ENCODE results near the gene PCDHGB5.
A peak's percentile ranks its signal among the peaks of the same experiment; 100 is the strongest.
"Not testable (repeated sequence)": the region's sequence is repeated elsewhere in the genome, so short reads cannot be mapped to it uniquely, and the experiment has no call there.

PCDHGB5 gene

GRCh38 chr5:141419074-141419880, 21.5 kb downstream of the PCDHGB5 start:
- peaks cover 6% of the 10 kb centered on the region for H3K9me3 Mint-ChIP-seq
- H3K4me1 Mint-ChIP-seq, result peaks cover 19% of the 10 kb centered on the region
- no peak overlapping the region for H3K27ac Mint-ChIP-seq
- H3K36me3 Mint-ChIP-seq, result peaks cover 9% of the 10 kb centered on the region
- ATAC-seq (no peak), DNase-seq (ENCODE audit: low spot score in 2 of 2) (no peak)
- H3K4me3 Mint-ChIP-seq, result no peak overlapping the region

GRCh38 chr5:141420855-141421488, 23.2 kb downstream of the PCDHGB5 start, which contains the start of gene PCDHGA11:
Gene PCDHGA11 (plus strand): TSS chr5:141421051. CDS start chr5:141421228, 177 bp downstream.
- Mint-ChIP-seq H3K9me3 (peaks cover 4% of the 10 kb centered on the region), H3K4me1 (peaks cover 15% of the 10 kb centered on the region), H3K36me3 (peaks cover 9% of the 10 kb centered on the region), H3K4me3 (peak within 1 kb of the TSS; percentile 69), H3K27ac (no peak within 1 kb of the TSS)
- ATAC-seq (peak; percentile 60), DNase-seq (ENCODE audit: low spot score in 2 of 2) (peak in 1 of 2 donors; percentile 38)

DNA sequence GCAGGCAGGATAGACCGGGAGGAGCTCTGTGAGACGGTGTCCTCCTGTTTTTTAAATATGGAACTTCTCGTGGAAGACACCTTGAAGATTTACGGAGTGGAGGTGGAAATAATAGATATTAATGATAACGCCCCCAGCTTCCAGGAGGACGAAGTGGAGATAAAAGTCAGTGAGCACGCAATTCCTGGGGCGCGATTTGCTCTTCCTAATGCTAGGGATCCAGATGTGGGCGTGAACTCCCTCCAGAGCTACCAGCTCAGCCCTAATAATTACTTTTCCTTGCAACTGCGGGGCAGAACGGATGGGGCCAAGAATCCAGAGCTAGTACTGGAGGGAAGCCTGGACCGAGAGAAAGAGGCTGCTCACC, 23.7 kb downstream of the PCDHGB5 start:
- Mint-ChIP-seq H3K36me3 (peaks cover 9% of the 10 kb centered on the region), H3K4me3 (peak overlapping the region; percentile 69), H3K4me1 (peaks cover 15% of the 10 kb centered on the region), H3K27ac (no peak overlapping the region), H3K9me3 (peaks cover 4% of the 10 kb centered on the region)
- no peak for ATAC-seq
- no peak for DNase-seq (ENCODE audit: low spot score in 2 of 2)

- no peak for ATAC-seq
- Mint-ChIP-seq H3K9me3 (peaks cover 4% of the 10 kb centered on the region), H3K27ac (no peak overlapping the region), H3K4me3 (no peak overlapping the region), H3K4me1 (peaks cover 12% of the 10 kb centered on the region), H3K36me3 (peaks cover 9% of the 10 kb centered on the region)
- DNase-seq (ENCODE audit: low spot score in 2 of 2), result no peak
These were observed 25.1 kb downstream of the PCDHGB5 start for GRCh38 chr5:141422742-141423291.

GRCh38 chr5:141427783-141428426, 30.2 kb downstream of the PCDHGB5 start:
- peaks cover 13% of the 10 kb centered on the region for H3K9me3 Mint-ChIP-seq
- DNase-seq (ENCODE audit: low spot score in 2 of 2) (no peak), ATAC-seq (no peak)
- H3K4me3 Mint-ChIP-seq, result no peak overlapping the region
- peaks cover 10% of the 10 kb centered on the region for H3K4me1 Mint-ChIP-seq
- no peak overlapping the region for H3K27ac Mint-ChIP-seq
- H3K36me3 Mint-ChIP-seq, result peaks cover 11% of the 10 kb centered on the region

DNA sequence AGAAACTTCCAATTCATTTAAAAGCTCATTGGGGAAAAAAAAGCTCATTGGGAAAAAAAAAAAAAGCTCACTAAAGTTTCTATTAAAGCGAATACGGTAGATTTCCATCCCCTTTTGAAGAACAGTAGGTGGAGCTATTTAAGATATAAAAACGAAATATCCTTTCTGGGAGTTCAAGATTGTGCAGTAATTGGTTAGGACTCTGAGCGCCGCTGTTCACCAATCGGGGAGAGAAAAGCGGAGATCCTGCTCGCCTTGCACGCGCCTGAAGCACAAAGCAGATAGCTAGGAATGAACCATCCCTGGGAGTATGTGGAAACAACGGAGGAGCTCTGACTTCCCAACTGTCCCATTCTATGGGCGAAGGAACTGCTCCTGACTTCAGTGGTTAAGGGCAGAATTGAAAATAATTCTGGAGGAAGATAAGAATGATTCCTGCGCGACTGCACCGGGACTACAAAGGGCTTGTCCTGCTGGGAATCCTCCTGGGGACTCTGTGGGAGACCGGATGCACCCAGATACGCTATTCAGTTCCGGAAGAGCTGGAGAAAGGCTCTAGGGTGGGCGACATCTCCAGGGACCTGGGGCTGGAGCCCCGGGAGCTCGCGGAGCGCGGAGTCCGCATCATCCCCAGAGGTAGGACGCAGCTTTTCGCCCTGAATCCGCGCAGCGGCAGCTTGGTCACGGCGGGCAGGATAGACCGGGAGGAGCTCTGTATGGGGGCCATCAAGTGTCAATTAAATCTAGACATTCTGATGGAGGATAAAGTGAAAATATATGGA, 32.8 kb downstream of the PCDHGB5 start, which contains the start of gene PCDHGA12:
Gene PCDHGA12 (plus strand): TSS at position 176 of the 782 bp plus-strand sequence. CDS start 253 bp downstream, at position 429.
- no peak for DNase-seq (ENCODE audit: low spot score in 2 of 2)
- ATAC-seq, result no peak
- peaks cover 11% of the 10 kb centered on the region for H3K36me3 Mint-ChIP-seq
- peaks cover 10% of the 10 kb centered on the region for H3K4me1 Mint-ChIP-seq
- no peak within 1 kb of the TSS for H3K27ac Mint-ChIP-seq
- peaks cover 13% of the 10 kb centered on the region for H3K9me3 Mint-ChIP-seq
- H3K4me3 Mint-ChIP-seq, result peak within 1 kb of the TSS; percentile 31

- Mint-ChIP-seq H3K36me3 (peaks cover 11% of the 10 kb centered on the region), H3K4me1 (peaks cover 10% of the 10 kb centered on the region), H3K27ac (no peak overlapping the region), H3K9me3 (peaks cover 13% of the 10 kb centered on the region), H3K4me3 (peak overlapping the region; percentile 31)
- DNase-seq (ENCODE audit: low spot score in 2 of 2), result no peak
- ATAC-seq, result no peak
These were observed 33.5 kb downstream of the PCDHGB5 start for GRCh38 chr5:141431286-141431685.

DNA sequence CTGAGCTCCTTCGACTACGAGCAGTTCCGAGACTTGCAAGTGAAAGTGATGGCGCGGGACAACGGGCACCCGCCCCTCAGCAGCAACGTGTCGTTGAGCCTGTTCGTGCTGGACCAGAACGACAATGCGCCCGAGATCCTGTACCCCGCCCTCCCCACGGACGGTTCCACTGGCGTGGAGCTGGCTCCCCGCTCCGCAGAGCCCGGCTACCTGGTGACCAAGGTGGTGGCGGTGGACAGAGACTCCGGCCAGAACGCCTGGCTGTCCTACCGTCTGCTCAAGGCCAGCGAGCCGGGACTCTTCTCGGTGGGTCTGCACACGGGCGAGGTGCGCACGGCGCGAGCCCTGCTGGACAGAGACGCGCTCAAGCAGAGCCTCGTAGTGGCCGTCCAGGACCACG, 34.6 kb downstream of the PCDHGB5 start:
- peaks cover 13% of the 10 kb centered on the region for H3K9me3 Mint-ChIP-seq
- not testable (repeated sequence) for H3K4me3 Mint-ChIP-seq; ATAC-seq; H3K27ac Mint-ChIP-seq; DNase-seq (ENCODE audit: low spot score in 2 of 2)
- peaks cover 11% of the 10 kb centered on the region for H3K36me3 Mint-ChIP-seq
- H3K4me1 Mint-ChIP-seq, result peaks cover 10% of the 10 kb centered on the region

- H3K4me3 Mint-ChIP-seq; DNase-seq (ENCODE audit: low spot score in 2 of 2); H3K27ac Mint-ChIP-seq; ATAC-seq: not testable (repeated sequence)
- Mint-ChIP-seq H3K36me3 (peaks cover 11% of the 10 kb centered on the region), H3K9me3 (peaks cover 13% of the 10 kb centered on the region), H3K4me1 (peaks cover 10% of the 10 kb centered on the region)
These were observed 35.0 kb downstream of the PCDHGB5 start for GRCh38 chr5:141432726-141433125.

- Mint-ChIP-seq H3K9me3 (peaks cover 9% of the 10 kb centered on the region), H3K4me1 (peaks cover 10% of the 10 kb centered on the region), H3K36me3 (peaks cover 11% of the 10 kb centered on the region), H3K27ac (no peak overlapping the region), H3K4me3 (no peak overlapping the region)
- DNase-seq (ENCODE audit: low spot score in 2 of 2), result no peak
- ATAC-seq, result no peak
These were observed 36.3 kb downstream of the PCDHGB5 start for GRCh38 chr5:141434006-141434405.

DNA sequence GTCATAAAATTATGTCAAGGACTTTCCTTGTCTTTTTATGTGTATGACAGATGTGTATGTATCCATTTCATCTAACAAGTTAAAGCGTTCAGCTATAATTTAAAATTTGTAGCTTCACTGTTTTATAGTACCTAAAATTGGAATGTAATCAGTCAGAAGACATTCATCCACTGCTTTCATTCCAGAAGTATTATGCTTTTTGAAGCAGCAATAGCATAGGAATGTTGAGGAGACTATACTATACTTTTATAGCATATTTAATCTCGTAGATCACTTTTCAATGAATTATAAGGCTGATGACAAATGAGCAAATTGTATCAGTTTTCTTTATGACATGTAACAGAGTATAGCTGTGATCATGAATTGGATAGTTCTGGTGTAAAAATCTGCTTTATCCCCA, 39.5 kb downstream of the PCDHGB5 start:
- H3K27ac Mint-ChIP-seq, result no peak overlapping the region
- DNase-seq (ENCODE audit: low spot score in 2 of 2) (no peak), ATAC-seq (no peak)
- no peaks in the 10 kb centered on the region for H3K4me1 Mint-ChIP-seq
- H3K9me3 Mint-ChIP-seq, result peaks cover 5% of the 10 kb centered on the region
- no peaks in the 10 kb centered on the region for H3K36me3 Mint-ChIP-seq
- H3K4me3 Mint-ChIP-seq, result no peak overlapping the region

DNA sequence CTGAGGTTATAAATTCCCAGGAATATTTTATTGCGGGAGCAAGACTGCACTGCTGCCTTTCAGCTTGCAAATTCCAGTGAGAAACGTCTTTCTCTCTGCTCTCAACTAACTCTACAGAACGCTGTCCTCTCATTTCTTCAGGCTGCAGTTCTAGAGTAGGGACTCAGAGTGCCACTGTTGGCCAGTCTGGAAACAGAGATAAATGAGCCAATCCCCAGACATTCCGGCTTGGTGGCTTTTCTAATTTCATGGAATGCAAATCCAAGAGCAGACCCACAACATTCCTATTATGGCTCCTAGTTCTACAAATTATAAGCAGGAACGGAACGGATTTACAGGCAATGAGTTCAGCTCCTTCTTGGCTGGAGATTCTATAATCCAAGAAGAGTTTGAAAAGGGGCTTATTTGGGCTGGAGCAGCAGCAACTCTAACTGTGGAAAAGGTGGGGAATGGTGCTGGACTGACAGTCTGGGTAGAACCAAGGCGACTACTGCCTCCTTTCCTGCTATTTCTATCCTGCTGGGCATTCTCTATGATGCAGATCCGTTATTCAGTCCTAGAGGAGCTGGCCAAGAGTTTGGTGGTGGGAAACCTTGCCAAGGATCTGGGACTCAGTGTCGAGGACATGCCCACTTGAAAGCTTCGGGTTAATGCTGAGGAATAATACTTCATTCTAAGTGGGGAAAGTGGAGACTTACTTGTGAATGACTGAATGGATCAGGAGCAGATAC, 41.8 kb downstream of the PCDHGB5 start:
- H3K36me3 Mint-ChIP-seq, result no peaks in the 10 kb centered on the region
- H3K27ac Mint-ChIP-seq, result no peak overlapping the region
- DNase-seq (ENCODE audit: low spot score in 2 of 2), result no peak
- no peak overlapping the region for H3K4me3 Mint-ChIP-seq
- peaks cover 3% of the 10 kb centered on the region for H3K9me3 Mint-ChIP-seq
- ATAC-seq, result no peak
- H3K4me1 Mint-ChIP-seq, result no peaks in the 10 kb centered on the region

- H3K4me1 Mint-ChIP-seq, result no peaks in the 10 kb centered on the region
- no peak overlapping the region for H3K27ac Mint-ChIP-seq
- DNase-seq (ENCODE audit: low spot score in 2 of 2) (no peak), ATAC-seq (no peak)
- H3K9me3 Mint-ChIP-seq, result peaks cover 3% of the 10 kb centered on the region
- no peaks in the 10 kb centered on the region for H3K36me3 Mint-ChIP-seq
- H3K4me3 Mint-ChIP-seq, result no peak overlapping the region
These were observed 42.6 kb downstream of the PCDHGB5 start for GRCh38 chr5:141440341-141440740.

- DNase-seq (ENCODE audit: low spot score in 2 of 2), result no peak
- H3K4me3 Mint-ChIP-seq, result no peak overlapping the region
- ATAC-seq, result no peak
- no peaks in the 10 kb centered on the region for H3K36me3 Mint-ChIP-seq
- H3K4me1 Mint-ChIP-seq, result no peaks in the 10 kb centered on the region
- no peak overlapping the region for H3K27ac Mint-ChIP-seq
- peaks cover 3% of the 10 kb centered on the region for H3K9me3 Mint-ChIP-seq
These were observed 43.9 kb downstream of the PCDHGB5 start for GRCh38 chr5:141441571-141442170.
